ENCODE results near the gene LTC4S.

- TF ChIP-seq, protein P1, sequence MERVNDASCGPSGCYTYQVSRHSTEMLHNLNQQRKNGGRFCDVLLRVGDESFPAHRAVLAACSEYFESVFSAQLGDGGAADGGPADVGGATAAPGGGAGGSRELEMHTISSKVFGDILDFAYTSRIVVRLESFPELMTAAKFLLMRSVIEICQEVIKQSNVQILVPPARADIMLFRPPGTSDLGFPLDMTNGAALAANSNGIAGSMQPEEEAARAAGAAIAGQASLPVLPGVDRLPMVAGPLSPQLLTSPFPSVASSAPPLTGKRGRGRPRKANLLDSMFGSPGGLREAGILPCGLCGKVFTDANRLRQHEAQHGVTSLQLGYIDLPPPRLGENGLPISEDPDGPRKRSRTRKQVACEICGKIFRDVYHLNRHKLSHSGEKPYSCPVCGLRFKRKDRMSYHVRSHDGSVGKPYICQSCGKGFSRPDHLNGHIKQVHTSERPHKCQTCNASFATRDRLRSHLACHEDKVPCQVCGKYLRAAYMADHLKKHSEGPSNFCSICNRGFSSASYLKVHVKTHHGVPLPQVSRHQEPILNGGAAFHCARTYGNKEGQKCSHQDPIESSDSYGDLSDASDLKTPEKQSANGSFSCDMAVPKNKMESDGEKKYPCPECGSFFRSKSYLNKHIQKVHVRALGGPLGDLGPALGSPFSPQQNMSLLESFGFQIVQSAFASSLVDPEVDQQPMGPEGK (CRISPR knock-in tag; IDR thresholded peaks at IDR 0.05; ENCODE audit: borderline replicate concordance): no peak
- TF ChIP-seq ISL1 (CRISPR knock-in tag; IDR thresholded peaks at IDR 0.05) (no peak), ZNF8 (CRISPR knock-in tag; IDR thresholded peaks at IDR 0.05) (no peak)
Observed at GRCh38 chr5:179771311-179771895, 22.4 kb upstream of the LTC4S start.

All from SK-N-SH treated with all-trans-retinoic acid at 6 μM for 48 hours (cell line).